Gastrocnemius medialis (tissue), 4 donors: ENCODE results near the gene PTEN.

Experiments
- POLR2A ChIP-seq, 2 donors: fragments of 450-650 bp; IDR thresholded peaks; one replicate each; pipeline ENCODE4 v1.6.1; 2017; ENCODE audit warnings: antibody characterized with exemption in 2 of 2, mild to moderate bottlenecking in 2 of 2, moderate library complexity in 2 of 2
- TF ChIP-seq, protein P1 (sequence below), 5 experiments: fragments of 450-650 bp in 3 of 5; fragments of 200-600 bp in 2 of 5; sonication (generic) in 2 of 5; IDR thresholded peaks in 4 of 5; conservative IDR thresholded peaks in 1 of 5; 1 replicate in 4 of 5; 2 replicates in 1 of 5; pipeline ENCODE4 v1.5.1; 2016 to 2019; ENCODE audit warnings: antibody characterized with exemption in 5 of 5, mild to moderate bottlenecking in 3 of 5, moderate library complexity in 3 of 5

DNA sequence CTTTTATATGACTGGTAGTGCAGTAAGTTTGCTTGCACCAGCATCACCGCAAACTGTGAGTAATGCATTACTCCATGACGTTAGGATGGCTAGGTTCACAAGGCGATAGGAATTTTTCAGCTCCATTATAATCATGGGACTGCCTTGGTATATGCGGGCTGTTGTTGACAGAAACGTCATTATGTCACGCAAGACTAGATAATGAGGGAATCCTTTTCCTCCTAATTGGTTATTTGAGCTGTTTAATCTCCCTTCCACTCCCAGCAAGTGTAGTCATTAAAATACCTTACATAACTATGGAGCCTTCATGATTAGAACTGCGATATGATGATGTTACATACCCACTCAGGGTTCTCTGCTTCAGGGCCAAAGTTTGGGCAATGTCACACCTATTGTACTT, 17.4 kb upstream of the PTEN start:
- TF ChIP-seq, protein P1, sequence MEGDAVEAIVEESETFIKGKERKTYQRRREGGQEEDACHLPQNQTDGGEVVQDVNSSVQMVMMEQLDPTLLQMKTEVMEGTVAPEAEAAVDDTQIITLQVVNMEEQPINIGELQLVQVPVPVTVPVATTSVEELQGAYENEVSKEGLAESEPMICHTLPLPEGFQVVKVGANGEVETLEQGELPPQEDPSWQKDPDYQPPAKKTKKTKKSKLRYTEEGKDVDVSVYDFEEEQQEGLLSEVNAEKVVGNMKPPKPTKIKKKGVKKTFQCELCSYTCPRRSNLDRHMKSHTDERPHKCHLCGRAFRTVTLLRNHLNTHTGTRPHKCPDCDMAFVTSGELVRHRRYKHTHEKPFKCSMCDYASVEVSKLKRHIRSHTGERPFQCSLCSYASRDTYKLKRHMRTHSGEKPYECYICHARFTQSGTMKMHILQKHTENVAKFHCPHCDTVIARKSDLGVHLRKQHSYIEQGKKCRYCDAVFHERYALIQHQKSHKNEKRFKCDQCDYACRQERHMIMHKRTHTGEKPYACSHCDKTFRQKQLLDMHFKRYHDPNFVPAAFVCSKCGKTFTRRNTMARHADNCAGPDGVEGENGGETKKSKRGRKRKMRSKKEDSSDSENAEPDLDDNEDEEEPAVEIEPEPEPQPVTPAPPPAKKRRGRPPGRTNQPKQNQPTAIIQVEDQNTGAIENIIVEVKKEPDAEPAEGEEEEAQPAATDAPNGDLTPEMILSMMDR (IDR thresholded peaks at IDR 0.05 in 4 of 5, conservative IDR thresholded peaks at IDR 0.05 in 1 of 5): no peak
- no peak for TF ChIP-seq POLR2A (IDR thresholded peaks at IDR 0.05)
